Astrocyte (in vitro differentiated cells and primary cell): ENCODE data around the gene XIRP1. TPM values are rescaled to one million over a fixed set of nuclear protein-coding genes. Genes with fewer than 3 reads are reported as not detected.

Source experiments
- DNase-seq: peaks from one replicate; pipeline ENCODE4 v3.0.0-alpha.2; 2010; ENCODE audit warnings: low read depth
- FAIRE-seq: peaks from 2 replicates; lab custom pipeline; 2011; peaks lifted over from hg19 to GRCh38; lab: Jason Lieb, UNC
- H2AFZ ChIP-seq: 2 replicates; pipeline ENCODE4 v1.6.0; 2012; ENCODE audit warnings: low read depth, low read length, inconsistent platforms
- H3K27ac ChIP-seq: 2 replicates; pipeline ENCODE4 v1.5.1; 2011; ENCODE audit warnings: low read depth, low read length, inconsistent platforms
- H3K27me3 ChIP-seq: 2 replicates; pipeline ENCODE4 v1.6.0; 2011; ENCODE audit warnings: low read length, inconsistent platforms; ENCODE audit not compliant: insufficient read depth
- H3K36me3 ChIP-seq: 2 replicates; pipeline ENCODE4 v1.5.1; 2011; ENCODE audit warnings: low read length, inconsistent platforms; ENCODE audit not compliant: insufficient read depth
- H3K4me1 ChIP-seq: 2 replicates; pipeline ENCODE4 v1.5.1; 2011; ENCODE audit warnings: low read length, inconsistent platforms; ENCODE audit not compliant: insufficient read depth
- H3K4me2 ChIP-seq: 2 replicates; pipeline ENCODE4 v1.6.0; 2012; ENCODE audit warnings: low read length, inconsistent platforms
- H3K4me3 ChIP-seq: 2 replicates; pipeline ENCODE4 v1.5.1; 2011; ENCODE audit warnings: low read depth, mild to moderate bottlenecking, low read length, inconsistent platforms; ENCODE audit not compliant: insufficient read depth
- H3K79me2 ChIP-seq: 2 replicates; pipeline ENCODE4 v1.6.0; 2012; ENCODE audit warnings: mild to moderate bottlenecking, low read length, inconsistent platforms; ENCODE audit not compliant: insufficient read depth
- H3K9ac ChIP-seq: 2 replicates; pipeline ENCODE4 v1.6.0; 2012; ENCODE audit warnings: mild to moderate bottlenecking, low read length, inconsistent platforms
- H3K9me3 ChIP-seq: 2 replicates; pipeline ENCODE4 v1.5.1; 2012; ENCODE audit warnings: low read depth, mild to moderate bottlenecking, low read length, inconsistent platforms; ENCODE audit not compliant: insufficient read depth
- H4K20me1 ChIP-seq: 2 replicates; pipeline ENCODE4 v1.6.0; 2012; ENCODE audit warnings: low read length, inconsistent platforms; ENCODE audit not compliant: insufficient read depth
- H3K27ac Mint-ChIP-seq: one replicate; pipeline ENCODE4 v1.8.0; 2021; ENCODE audit warnings: mild to moderate bottlenecking, mixed read lengths; ENCODE audit not compliant: unreplicated experiment
- H3K27me3 Mint-ChIP-seq: one replicate; pipeline ENCODE4 v1.8.0; 2021; ENCODE audit warnings: low read depth, mixed read lengths; ENCODE audit not compliant: unreplicated experiment
- H3K36me3 Mint-ChIP-seq: one replicate; pipeline ENCODE4 v1.8.0; 2021; ENCODE audit warnings: low read depth, mixed read lengths; ENCODE audit not compliant: unreplicated experiment
- H3K4me1 Mint-ChIP-seq: one replicate; pipeline ENCODE4 v1.8.0; 2021; ENCODE audit warnings: low read depth, mixed read lengths; ENCODE audit not compliant: unreplicated experiment
- H3K4me3 Mint-ChIP-seq: one replicate; pipeline ENCODE4 v1.8.0; 2021; ENCODE audit warnings: mild to moderate bottlenecking, moderate library complexity, mixed read lengths; ENCODE audit not compliant: unreplicated experiment
- H3K9me3 Mint-ChIP-seq: one replicate; pipeline ENCODE4 v1.8.0; 2021; ENCODE audit warnings: mild to moderate bottlenecking, mixed read lengths; ENCODE audit not compliant: unreplicated experiment
- CTCF ChIP-seq: IDR thresholded peaks from 2 replicates; pipeline ENCODE4 v1.5.1; 2011; ENCODE audit warnings: low read depth, mild to moderate bottlenecking, inconsistent platforms, low read length, moderate library complexity; ENCODE audit not compliant: insufficient read depth
- EZH2 ChIP-seq: IDR thresholded peaks from 2 replicates; pipeline ENCODE4 v1.6.1; 2012; ENCODE audit warnings: mild to moderate bottlenecking, low read length, inconsistent platforms; ENCODE audit not compliant: insufficient read depth
- total RNA-seq: library from RNA; stranded (reverse); gene quantifications from 2 replicates; pipeline ENCODE4 v1.2.1, GENCODE V29; 2021

XIRP1 gene
- total RNA-seq, 1 donor from 2014 or later, result 1.1 TPM

- Histone ChIP-seq H3K4me2 (no peak overlapping the region), H2AFZ (no peak overlapping the region), H3K4me3 (no peak overlapping the region), H3K9ac (no peak overlapping the region), H3K27me3 (peaks cover 10% of the 10 kb centered on the region), H3K4me1 (no peaks in the 10 kb centered on the region), H3K27ac (no peak overlapping the region), H3K9me3 (no peaks in the 10 kb centered on the region), H3K79me2 (no peaks in the 10 kb centered on the region), H4K20me1 (no peaks in the 10 kb centered on the region), H3K36me3 (no peaks in the 10 kb centered on the region)
- DNase-seq (no peak), FAIRE-seq (no peak)
- TF ChIP-seq EZH2, result no peak
- no peaks in the 10 kb centered on the region for H3K4me1 Mint-ChIP-seq
- H3K27ac Mint-ChIP-seq, result no peak overlapping the region
- H3K36me3 Mint-ChIP-seq, result no peaks in the 10 kb centered on the region
- peaks cover 1% of the 10 kb centered on the region for H3K9me3 Mint-ChIP-seq
- H3K4me3 Mint-ChIP-seq, result no peak overlapping the region
- H3K27me3 Mint-ChIP-seq, result peaks cover 35% of the 10 kb centered on the region
These were observed 44.6 kb upstream of the XIRP1 start for GRCh38 chr3:39237027-39237426.

GRCh38 chr3:39234651-39235050, 42.3 kb upstream of the XIRP1 start:
- Mint-ChIP-seq H3K4me3 (no peak overlapping the region), H3K36me3 (no peaks in the 10 kb centered on the region), H3K9me3 (peaks cover 1% of the 10 kb centered on the region), H3K27me3 (peaks cover 36% of the 10 kb centered on the region), H3K27ac (no peak overlapping the region), H3K4me1 (no peaks in the 10 kb centered on the region)
- H3K4me2 ChIP-seq, result no peak overlapping the region
- H4K20me1 ChIP-seq, result no peaks in the 10 kb centered on the region
- H2AFZ ChIP-seq, result no peak overlapping the region
- H3K9ac ChIP-seq, result no peak overlapping the region
- no peak for TF ChIP-seq EZH2
- no peak for TF ChIP-seq CTCF
- no peak overlapping the region for H3K4me3 ChIP-seq
- no peaks in the 10 kb centered on the region for H3K79me2 ChIP-seq
- H3K27ac ChIP-seq, result no peak overlapping the region
- H3K4me1 ChIP-seq, result no peaks in the 10 kb centered on the region
- FAIRE-seq, result no peak
- DNase-seq, result no peak
- peaks cover 10% of the 10 kb centered on the region for H3K27me3 ChIP-seq
- no peaks in the 10 kb centered on the region for H3K9me3 ChIP-seq
- H3K36me3 ChIP-seq, result no peaks in the 10 kb centered on the region

- Histone ChIP-seq H3K9ac (no peak overlapping the region), H3K27me3 (peaks cover 9% of the 10 kb centered on the region), H4K20me1 (no peaks in the 10 kb centered on the region), H3K36me3 (no peaks in the 10 kb centered on the region), H3K4me3 (no peak overlapping the region), H3K4me2 (no peak overlapping the region), H3K79me2 (no peaks in the 10 kb centered on the region), H3K9me3 (no peaks in the 10 kb centered on the region), H3K27ac (no peak overlapping the region), H3K4me1 (no peaks in the 10 kb centered on the region), H2AFZ (no peak overlapping the region)
- Mint-ChIP-seq H3K36me3 (no peaks in the 10 kb centered on the region), H3K9me3 (peaks cover 1% of the 10 kb centered on the region), H3K27me3 (peaks cover 27% of the 10 kb centered on the region), H3K27ac (no peak overlapping the region), H3K4me1 (no peaks in the 10 kb centered on the region), H3K4me3 (no peak overlapping the region)
- FAIRE-seq (no peak), DNase-seq (no peak)
- TF ChIP-seq EZH2 (no peak), CTCF (no peak)
These were observed 40.5 kb upstream of the XIRP1 start for GRCh38 chr3:39232859-39233258.
